Stomach (tissue), 9 donors: ENCODE results near the gene SNX9. TPM values are rescaled to one million over a fixed set of nuclear protein-coding genes. Genes with fewer than 3 reads are reported as not detected.
A peak's percentile ranks its signal among the peaks of the same experiment; 100 is the strongest.
"Not testable (repeated sequence)": the region's sequence is repeated elsewhere in the genome, so short reads cannot be mapped to it uniquely, and the experiment has no call there.

Source experiments
- DNase-seq, 2 donors: peaks; one replicate each; pipeline versions ENCODE4 v3.0.0 to v3.0.0-alpha.2; 2013 to 2019
- H3K27ac ChIP-seq, 5 donors: fragments of 200-600 bp in 4 of 5; sonication (generic) in 4 of 5; one replicate each; pipeline ENCODE4 v1.5.1; 2013 to 2019; ENCODE audit warnings: mild to moderate bottlenecking in 1 of 5, moderate library complexity in 1 of 5
- H3K27me3 ChIP-seq, 3 donors: fragments of 200-600 bp; sonication (generic); one replicate each; pipeline ENCODE4 v1.5.1; 2017 to 2019; ENCODE audit warnings: mixed run types in 1 of 3
- H3K36me3 ChIP-seq, 4 donors: fragments of 200-600 bp; sonication (generic); 1 replicate in 3 of 4; 2 replicates in 1 of 4; pipeline ENCODE4 v1.5.1; 2016 to 2019
- H3K4me1 ChIP-seq, 4 donors: fragments of 200-600 bp; sonication (generic); one replicate each; pipeline ENCODE4 v1.5.1; 2016 to 2019
- H3K4me3 ChIP-seq, 4 donors: fragments of 200-600 bp; sonication (generic) in 3 of 4; one replicate each; pipeline ENCODE4 v1.5.1; 2016 to 2019; ENCODE audit warnings: mild to moderate bottlenecking in 1 of 4
- H3K9me3 ChIP-seq, 4 donors: fragments of 200-600 bp; sonication (generic); one replicate each; pipeline ENCODE4 v1.5.1; 2016 to 2019
- EP300 ChIP-seq: sonication (generic); formaldehyde crosslinking; IDR thresholded peaks from one replicate; pipeline ENCODE4 v1.6.1; 2017; ENCODE audit warnings: antibody characterized with exemption
- POLR2A ChIP-seq, 4 donors: fragments of 450-650 bp; IDR thresholded peaks; one replicate each; pipeline ENCODE4 v1.6.1; 2016; ENCODE audit warnings: antibody characterized with exemption in 4 of 4, control low read depth in 2 of 4, mild to moderate bottlenecking in 1 of 4, moderate library complexity in 1 of 4
- POLR2AphosphoS5 ChIP-seq, 3 donors: sonication (generic); formaldehyde crosslinking; IDR thresholded peaks; one replicate each; pipeline ENCODE4 v1.6.1; 2016; ENCODE audit warnings: antibody characterized with exemption in 3 of 3
- WGBS, 5 donors: extraction: QIAGEN DNeasy Blood & Tissue Kit in 3 of 5; methylation state at CpG; one replicate each; pipeline versions ENCODE4 v1.1.5 to v1.1.7; 2013 to 2018; 5-methylcytosine and 5-hydroxymethylcytosine counted together
- intact Hi-C: fragments of 100-400 bp; cut with DNase I; formaldehyde crosslinking; loops from one replicate; pipeline ENCODE4 v1.15.1; 2023; ENCODE audit warnings: low total_unique reads
- polyA plus RNA-seq, 3 donors: library from polyadenylated mRNA; stranded (reverse); fragments of 200-250 nt; gene quantifications; one replicate each; pipeline ENCODE4 v1.2.3, GENCODE V29; 2013
- total RNA-seq, 5 donors: library from RNA; depleted of rRNA; stranded (reverse); fragments of >200 nt; gene quantifications; one replicate each; pipeline versions ENCODE4 v1.1.0 to v1.2.3, GENCODE V29; 2014 to 2016
- TF ChIP-seq, protein P1 (sequence below), 7 experiments: fragments of 450-650 bp in 4 of 7; fragments of 200-600 bp in 3 of 7; sonication (generic) in 3 of 7; IDR thresholded peaks; one replicate each; pipeline ENCODE4 v1.5.1; 2016 to 2019; ENCODE audit warnings: antibody characterized with exemption in 7 of 7, control low read depth in 2 of 7, mild to moderate bottlenecking in 1 of 7
- donor health status: healthy with polysubstance abuse.
- donor health status: Bipolar disorder and iron deficiency.
- donor health status: healthy.

The SNX9 gene
- total and polyA plus RNA-seq, 8 donors, result 21.4 to 58.7 (median 38.7) TPM

DNA sequence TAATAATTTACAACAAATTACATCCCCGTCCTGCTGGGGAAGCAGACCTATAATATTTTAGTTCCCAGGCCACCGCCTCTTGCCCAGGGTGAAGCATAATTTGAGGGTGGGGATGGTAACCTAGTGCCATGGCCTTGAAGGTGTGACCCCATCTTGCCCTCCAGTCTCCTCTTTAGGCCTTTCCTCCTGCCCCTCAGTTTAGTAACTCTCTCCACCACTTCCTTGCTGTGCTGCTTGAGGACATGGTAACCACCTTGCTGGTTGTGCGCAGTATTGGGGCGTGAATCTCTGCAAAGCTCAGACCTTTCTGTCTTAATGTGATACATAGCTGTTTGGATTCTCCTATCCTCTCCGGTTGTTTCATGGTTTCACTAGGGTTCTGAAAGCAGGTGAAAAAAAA is 16.6 kb downstream of the SNX9 start:
- Histone ChIP-seq H3K36me3 (no peaks in the 10 kb centered on the region), H3K9me3 (no peaks in the 10 kb centered on the region), H3K27me3 (no peaks in the 10 kb centered on the region), H3K27ac (no peak overlapping the region), H3K4me1 (peaks cover 29 to 91% (median 60%) of the 10 kb centered on the region in 4 donors), H3K4me3 (no peak overlapping the region)
- WGBS, 5 donors, result 93 to 97% (median 97%) methylated on average over 5 of the region's 5 CpGs
- TF ChIP-seq POLR2A (IDR thresholded peaks at IDR 0.05) (no peak), EP300 (no peak)
- no peak for DNase-seq
- intact Hi-C loops, result no loop called here

DNA sequence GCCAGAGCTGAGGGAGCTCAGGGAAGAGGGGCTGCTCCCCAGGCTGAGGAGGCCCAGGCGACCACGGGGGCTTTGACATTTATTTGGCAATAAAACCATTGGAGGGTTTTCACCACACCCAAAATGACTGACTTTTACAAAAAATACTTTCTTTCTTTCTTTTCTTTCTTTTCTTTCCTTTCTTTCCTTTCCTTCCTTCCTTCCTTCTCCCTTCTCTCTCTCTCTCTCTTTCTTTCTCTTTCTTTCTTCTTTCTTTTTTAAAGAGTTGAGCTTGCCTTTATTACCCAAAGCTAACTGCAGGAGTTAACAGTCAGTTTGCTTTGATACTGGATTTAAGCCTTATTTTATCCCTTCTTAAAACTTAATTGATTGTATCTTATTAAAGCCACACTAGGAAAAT is 17.2 kb downstream of the SNX9 start:
- no peaks in the 10 kb centered on the region for H3K36me3 ChIP-seq
- no peak overlapping the region for H3K27ac ChIP-seq
- intact Hi-C loops, result no loop called here
- no peaks in the 10 kb centered on the region for H3K9me3 ChIP-seq
- H3K27me3 ChIP-seq, result no peaks in the 10 kb centered on the region
- WGBS, 5 donors, result 59 to 91% (median 81%) methylated on average over 2 of the region's 2 CpGs
- DNase-seq, result no peak
- H3K4me1 ChIP-seq, result peaks cover 29 to 91% (median 61%) of the 10 kb centered on the region in 4 donors
- H3K4me3 ChIP-seq, result no peak overlapping the region
- no peak for TF ChIP-seq EP300
- TF ChIP-seq, protein P1, sequence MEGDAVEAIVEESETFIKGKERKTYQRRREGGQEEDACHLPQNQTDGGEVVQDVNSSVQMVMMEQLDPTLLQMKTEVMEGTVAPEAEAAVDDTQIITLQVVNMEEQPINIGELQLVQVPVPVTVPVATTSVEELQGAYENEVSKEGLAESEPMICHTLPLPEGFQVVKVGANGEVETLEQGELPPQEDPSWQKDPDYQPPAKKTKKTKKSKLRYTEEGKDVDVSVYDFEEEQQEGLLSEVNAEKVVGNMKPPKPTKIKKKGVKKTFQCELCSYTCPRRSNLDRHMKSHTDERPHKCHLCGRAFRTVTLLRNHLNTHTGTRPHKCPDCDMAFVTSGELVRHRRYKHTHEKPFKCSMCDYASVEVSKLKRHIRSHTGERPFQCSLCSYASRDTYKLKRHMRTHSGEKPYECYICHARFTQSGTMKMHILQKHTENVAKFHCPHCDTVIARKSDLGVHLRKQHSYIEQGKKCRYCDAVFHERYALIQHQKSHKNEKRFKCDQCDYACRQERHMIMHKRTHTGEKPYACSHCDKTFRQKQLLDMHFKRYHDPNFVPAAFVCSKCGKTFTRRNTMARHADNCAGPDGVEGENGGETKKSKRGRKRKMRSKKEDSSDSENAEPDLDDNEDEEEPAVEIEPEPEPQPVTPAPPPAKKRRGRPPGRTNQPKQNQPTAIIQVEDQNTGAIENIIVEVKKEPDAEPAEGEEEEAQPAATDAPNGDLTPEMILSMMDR (IDR thresholded peaks at IDR 0.05), result no peak
- TF ChIP-seq POLR2AphosphoS5 (IDR thresholded peaks at IDR 0.05), result no peak
- TF ChIP-seq POLR2A (IDR thresholded peaks at IDR 0.05), result no peak

DNA sequence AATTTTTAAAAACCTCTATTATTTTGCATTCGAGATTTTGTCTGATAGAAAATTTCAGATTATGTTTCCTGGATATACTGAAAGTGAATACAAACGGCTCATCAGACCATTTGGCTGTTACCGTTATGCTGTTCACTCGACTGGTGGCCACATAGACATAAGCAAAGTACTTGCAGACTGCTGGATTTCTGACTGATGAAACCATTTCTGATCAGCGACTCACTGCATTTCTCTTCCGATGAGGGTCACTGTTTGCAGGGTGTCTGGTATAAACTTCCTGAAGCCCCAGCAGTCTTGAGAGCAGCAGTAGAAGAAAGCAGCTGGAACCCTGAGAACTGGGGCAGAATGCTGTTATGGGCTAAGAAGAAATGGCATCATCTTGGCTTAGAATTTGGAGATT is 17.7 kb downstream of the SNX9 start:
- intact Hi-C loops, result no loop called here
- Histone ChIP-seq H3K9me3 (no peaks in the 10 kb centered on the region), H3K4me1 (peaks cover 33 to 92% (median 64%) of the 10 kb centered on the region in 4 donors), H3K27me3 (no peaks in the 10 kb centered on the region), H3K36me3 (no peaks in the 10 kb centered on the region), H3K27ac (peak overlapping the region in 2 of 5 donors; percentile 8 to 56), H3K4me3 (no peak overlapping the region)
- DNase-seq, result no peak
- TF ChIP-seq POLR2A (IDR thresholded peaks at IDR 0.05) (no peak), EP300 (no peak), POLR2AphosphoS5 (IDR thresholded peaks at IDR 0.05) (no peak)
- TF ChIP-seq, protein P1 (IDR thresholded peaks at IDR 0.05), result no peak
- WGBS, 5 donors, result 70 to 80% (median 76%) methylated on average over 6 of the region's 6 CpGs

DNA sequence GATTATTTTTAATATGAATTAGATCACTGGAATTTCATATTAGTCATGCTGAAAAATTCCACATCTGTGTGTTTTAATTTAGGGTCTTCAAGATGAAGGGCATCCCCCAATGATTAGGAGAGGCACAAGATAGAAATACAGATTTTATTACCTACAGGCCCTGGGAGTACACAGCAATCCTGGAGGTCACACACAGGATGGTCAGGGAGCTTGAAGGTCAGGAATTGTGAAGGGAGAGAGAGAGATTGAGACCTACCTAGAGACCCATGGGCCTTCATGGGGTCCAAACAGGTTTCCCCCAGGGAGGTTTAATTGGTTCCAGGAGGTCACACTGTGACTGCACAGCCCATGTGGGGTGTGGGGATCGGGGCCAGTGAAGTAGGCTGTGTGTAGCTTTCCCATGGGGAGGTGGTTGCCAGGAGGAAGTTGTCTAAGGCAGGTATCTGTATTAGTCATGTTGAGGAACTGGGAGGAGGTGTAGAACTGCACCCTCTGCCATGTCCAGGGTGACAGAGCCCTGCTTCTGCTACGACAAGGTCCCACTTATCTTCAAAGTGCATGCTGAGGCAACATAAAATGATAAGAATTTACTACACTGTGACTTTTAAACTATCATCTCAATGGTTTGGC is 18.3 kb downstream of the SNX9 start:
- Histone ChIP-seq H3K36me3 (no peaks in the 10 kb centered on the region), H3K4me3 (no peak overlapping the region), H3K9me3 (no peaks in the 10 kb centered on the region), H3K4me1 (peaks cover 38 to 96% (median 67%) of the 10 kb centered on the region in 4 donors), H3K27ac (peak overlapping the region in 4 of 5 donors; percentile 12 to 56 (median 30)), H3K27me3 (no peaks in the 10 kb centered on the region)
- TF ChIP-seq, protein P1 (IDR thresholded peaks at IDR 0.05), result no peak
- TF ChIP-seq POLR2AphosphoS5 (IDR thresholded peaks at IDR 0.05), result peak in 2 of 3 donors; percentile 26 to 65
- WGBS, 5 donors, result 26 to 50% (median 36%) methylated on average over 2 of the region's 2 CpGs
- intact Hi-C loops, result no loop called here
- peak; percentile 53 to 74 for DNase-seq

DNA sequence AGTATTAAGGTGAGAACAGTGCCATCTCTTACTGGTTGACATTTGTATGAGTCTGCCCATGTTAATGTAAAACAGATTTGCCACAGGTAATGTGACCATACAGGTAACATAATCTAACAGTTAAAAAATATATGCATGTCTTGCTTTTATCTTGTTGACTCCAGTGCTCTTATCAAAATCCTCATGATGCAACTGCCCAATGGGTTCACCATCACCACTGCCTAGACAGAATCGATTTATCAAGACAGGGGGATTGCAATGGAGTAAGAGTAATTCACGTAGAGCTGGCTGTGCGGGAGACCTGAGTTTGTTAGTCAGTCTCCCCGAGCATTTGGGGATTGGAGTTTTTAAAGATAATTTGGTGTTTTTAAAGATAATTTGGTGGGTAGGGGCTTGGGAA is 19.2 kb downstream of the SNX9 start:
- no peaks in the 10 kb centered on the region for H3K27me3 ChIP-seq
- H3K9me3 ChIP-seq, result no peaks in the 10 kb centered on the region
- WGBS, 5 donors, result 86 to 95% (median 89%) methylated on average over 4 of the region's 4 CpGs
- no peak for DNase-seq
- TF ChIP-seq EP300 (no peak), POLR2AphosphoS5 (IDR thresholded peaks at IDR 0.05) (no peak), POLR2A (IDR thresholded peaks at IDR 0.05) (no peak)
- TF ChIP-seq, protein P1 (IDR thresholded peaks at IDR 0.05), result no peak
- no peak overlapping the region for H3K4me3 ChIP-seq
- H3K4me1 ChIP-seq, result peaks cover 43 to 97% (median 69%) of the 10 kb centered on the region in 4 donors
- H3K27ac ChIP-seq, result no peak overlapping the region
- intact Hi-C loops, result no loop called here
- no peaks in the 10 kb centered on the region for H3K36me3 ChIP-seq

DNA sequence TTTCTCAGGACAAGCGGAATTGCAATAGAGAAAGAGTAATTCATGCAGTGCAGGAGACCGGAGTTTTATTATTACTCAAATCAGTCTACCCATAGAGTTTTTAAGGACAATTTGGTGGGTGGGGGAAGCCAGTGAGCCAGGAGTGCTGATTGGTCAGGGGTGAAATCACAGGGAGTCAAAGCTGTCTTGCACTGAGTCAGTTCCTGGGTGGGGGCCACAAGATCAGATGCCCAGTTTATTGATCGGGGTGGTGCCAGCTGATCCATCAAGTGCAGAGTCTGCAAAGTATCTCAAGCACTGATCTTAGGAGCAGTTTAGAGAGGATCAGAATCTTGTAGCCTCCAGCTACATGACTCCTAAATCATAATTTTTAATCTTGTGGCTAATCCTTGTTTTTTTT is 21.1 kb downstream of the SNX9 start:
- H3K4me3 ChIP-seq, H3K27ac ChIP-seq, DNase-seq, H3K27me3 ChIP-seq, intact Hi-C loops, H3K9me3 ChIP-seq, H3K36me3 ChIP-seq: not testable (repeated sequence)
- whole genome bisulfite sequencing, 5 donors, result 91 to 97% (median 97%) methylated on average over 3 of the region's 3 CpGs
- H3K4me1 ChIP-seq, result peaks cover 47 to 99% (median 73%) of the 10 kb centered on the region in 4 donors
